ENCODE results near the gene ADPRH.

DNA sequence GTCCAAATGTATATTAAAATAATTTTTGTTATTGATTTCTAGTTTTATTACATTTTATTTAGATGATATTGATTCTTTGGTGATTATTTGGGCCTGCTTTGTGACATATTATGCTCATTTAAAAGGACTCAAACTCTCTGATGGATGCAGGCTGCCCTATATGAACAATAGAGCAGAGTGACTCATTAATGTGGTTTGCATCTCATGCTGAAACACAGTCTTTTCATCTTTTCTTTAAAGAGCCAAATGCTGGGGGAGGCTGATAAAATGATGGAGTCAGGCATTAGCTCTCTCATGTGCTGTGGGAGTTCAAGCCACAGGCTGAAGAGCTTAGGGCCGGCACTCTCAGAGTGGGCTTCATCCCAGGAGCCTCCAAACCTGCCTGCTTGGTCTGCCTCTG, 25.6 kb downstream of the ADPRH start:
- TF ChIP-seq POLR2A (IDR thresholded peaks at IDR 0.05; ENCODE audit: low read length) (no peak), GATA1 (IDR thresholded peaks at IDR 0.05; ENCODE audit: low read depth, low read length) (no peak)
